SK-MEL-5 (cell line): Measurements from ENCODE around the gene RPS6KA2. TPM values are rescaled to one million over a fixed set of nuclear protein-coding genes. Genes with fewer than 3 reads are reported as not detected.

Experiments
- DNase-seq: peaks from one replicate; pipeline ENCODE4 v3.0.0-alpha.2; 2016; ENCODE audit warnings: low read depth, low spot score
- in situ Hi-C: cut with HindIII; loops from 2 replicates; pipeline ENCODE4 v1.10.0; 2016; ENCODE audit warnings: low sequenced_read_pairs, high pct_unique_total_duplicates, low pct_unique_long_range_greater_than_20kb
- total RNA-seq: library from RNA; depleted of rRNA; stranded (reverse); fragments of >200 nt; shearing (Covaris generic); gene quantifications from 2 replicates; pipeline ENCODE4 v1.2.3, GENCODE V29; 2014

The RPS6KA2 gene
- total RNA-seq, 1 experiment from 2014 or later = 2.1 TPM

GRCh38 chr6:166658792-166659150, 31.7 kb upstream of the RPS6KA2 start:
- in situ Hi-C loops = no loop called here

GRCh38 chr6:166658115-166658791, 31.2 kb upstream of the RPS6KA2 start:
- in situ Hi-C loops = no loop called here
- DNase-seq = no peak

More at GRCh38 chr6:166658792-166659150, 31.7 kb upstream of the RPS6KA2 start:
- no peak for DNase-seq

GRCh38 chr6:166657531-166657930, 30.5 kb upstream of the RPS6KA2 start:
- no peak for DNase-seq
- in situ Hi-C loops = no loop called here

- DNase-seq = no peak
- in situ Hi-C loops = no loop called here
These were observed 29.4 kb upstream of the RPS6KA2 start for GRCh38 chr6:166656230-166657151.

GRCh38 chr6:166655713-166656229, 28.7 kb upstream of the RPS6KA2 start:
- in situ Hi-C loops = no loop called here
- DNase-seq = no peak

- in situ Hi-C loops = no loop called here
These were observed 28.2 kb upstream of the RPS6KA2 start for GRCh38 chr6:166655251-166655650.

GRCh38 chr6:166654573-166654972, 27.5 kb upstream of the RPS6KA2 start:
- no peak for DNase-seq
- in situ Hi-C loops = no loop called here

More at GRCh38 chr6:166655251-166655650, 28.2 kb upstream of the RPS6KA2 start:
- no peak for DNase-seq

GRCh38 chr6:166653639-166653941, 26.5 kb upstream of the RPS6KA2 start:
- in situ Hi-C loops = no loop called here
- DNase-seq = no peak

GRCh38 chr6:166650824-166651807, 24.1 kb upstream of the RPS6KA2 start:
- in situ Hi-C loops = no loop called here
- no peak for DNase-seq

GRCh38 chr6:166650047-166650446, 23.0 kb upstream of the RPS6KA2 start:
- in situ Hi-C loops = no loop called here
- DNase-seq = no peak

- no peak for DNase-seq
- in situ Hi-C loops = no loop called here
These were observed 21.8 kb upstream of the RPS6KA2 start for GRCh38 chr6:166648846-166649245.

- in situ Hi-C loops = no loop called here
- DNase-seq = no peak
These were observed 20.8 kb upstream of the RPS6KA2 start for GRCh38 chr6:166647896-166648295.

- in situ Hi-C loops = no loop called here
- DNase-seq = no peak
These were observed 19.7 kb upstream of the RPS6KA2 start for GRCh38 chr6:166646716-166647115.

- no peak for DNase-seq
- in situ Hi-C loops = no loop called here
These were observed 18.8 kb upstream of the RPS6KA2 start for GRCh38 chr6:166645896-166646295.

GRCh38 chr6:166644681-166645080, 17.6 kb upstream of the RPS6KA2 start:
- in situ Hi-C loops = no loop called here
- DNase-seq = no peak

- in situ Hi-C loops = no loop called here
- DNase-seq = no peak
These were observed 17.0 kb upstream of the RPS6KA2 start for GRCh38 chr6:166643891-166644590.

GRCh38 chr6:166642646-166643045, 15.6 kb upstream of the RPS6KA2 start:
- in situ Hi-C loops = no loop called here
- DNase-seq = no peak
